GM21390 (cell line): Measurements from ENCODE around the gene OR2D3.
"Not testable (repeated sequence)": the region's sequence is repeated elsewhere in the genome, so short reads cannot be mapped to it uniquely, and the experiment has no call there.

Source experiments
- ATAC-seq: cut with Tn5 transposase; IDR thresholded peaks from one replicate; pipeline ENCODE4 v1.9.1; 2021; ENCODE audit not compliant: unreplicated experiment

The OR2D3 gene

GRCh38 chr11:6920702-6921101, at the start of gene OR2D3:
Gene OR2D3, plus strand, starts transcription at chr11:6921002. Its CDS starts 0 bp downstream, at chr11:6921002.
- ATAC-seq = no peak

GRCh38 chr11:6871278-6871677, 49.5 kb upstream of the OR2D3 start:
- ATAC-seq = no peak

- no peak for ATAC-seq
These were observed 45.0 kb upstream of the OR2D3 start for GRCh38 chr11:6875761-6876160.

GRCh38 chr11:6876325-6876724, 44.5 kb upstream of the OR2D3 start, which contains the start of gene OR10A4:
Gene OR10A4, plus strand, starts transcription at chr11:6876625. Its CDS starts 23 bp downstream, at chr11:6876648.
- ATAC-seq = no peak

GRCh38 chr11:6876914-6877313, 43.9 kb upstream of the OR2D3 start:
- ATAC-seq = no peak

GRCh38 chr11:6882751-6883150, 38.1 kb upstream of the OR2D3 start:
- no peak for ATAC-seq

- not testable (repeated sequence) for ATAC-seq
These were observed 33.1 kb upstream of the OR2D3 start for GRCh38 chr11:6887711-6888110.

GRCh38 chr11:6888830-6889229, 32.0 kb upstream of the OR2D3 start:
- ATAC-seq = no peak

- ATAC-seq = no peak
These were observed 31.0 kb upstream of the OR2D3 start for GRCh38 chr11:6889835-6890234.

- no peak for ATAC-seq
These were observed 28.4 kb upstream of the OR2D3 start, which contains the start of gene OR2D2 for GRCh38 chr11:6892400-6892799. Gene OR2D2, minus strand, starts transcription at chr11:6892500. Its CDS starts 0 bp downstream, at chr11:6892500.

- no peak for ATAC-seq
These were observed 26.7 kb upstream of the OR2D3 start for GRCh38 chr11:6894097-6894496.

GRCh38 chr11:6895010-6895409, 25.8 kb upstream of the OR2D3 start:
- ATAC-seq = peak; percentile 90

GRCh38 chr11:6898911-6899310, 21.9 kb upstream of the OR2D3 start:
- ATAC-seq = no peak

GRCh38 chr11:6900327-6900999, 20.3 kb upstream of the OR2D3 start:
- ATAC-seq = no peak

- not testable (repeated sequence) for ATAC-seq
These were observed 16.0 kb upstream of the OR2D3 start for GRCh38 chr11:6904804-6905203.

GRCh38 chr11:6911378-6911777, 9.4 kb upstream of the OR2D3 start:
- no peak for ATAC-seq

- no peak for ATAC-seq
These were observed 8.9 kb upstream of the OR2D3 start for GRCh38 chr11:6911948-6912347.

- no peak for ATAC-seq
These were observed 1.1 kb upstream of the OR2D3 start for GRCh38 chr11:6919698-6920097.

- no peak for ATAC-seq
These were observed 4.3 kb downstream of the OR2D3 start for GRCh38 chr11:6925007-6925577.

GRCh38 chr11:6925636-6926207, 4.9 kb downstream of the OR2D3 start:
- peak; percentile 19 for ATAC-seq

GRCh38 chr11:6926208-6927029, 5.6 kb downstream of the OR2D3 start, which contains the start of gene ZNF215:
Gene ZNF215, plus strand, starts transcription at chr11:6926426. Its CDS starts 5,847 bp downstream, at chr11:6932273.
- peak; percentile 63 for ATAC-seq
